HFFc6 (cell line): Measurements from ENCODE around the gene FHIT. TPM values are rescaled to one million over a fixed set of nuclear protein-coding genes. Genes with fewer than 3 reads are reported as not detected.

ENCODE experiments used
- DNase-seq: peaks from one replicate; pipeline ENCODE4 v3.0.0-alpha.2; 2018
- H3K27ac Mint-ChIP-seq: 2 replicates; pipeline ENCODE4 v1.8.0; 2020; ENCODE audit warnings: mild to moderate bottlenecking, mixed read lengths
- H3K27me3 Mint-ChIP-seq: 2 replicates; pipeline ENCODE4 v1.8.0; 2021; ENCODE audit warnings: mild to moderate bottlenecking, moderate library complexity, mixed read lengths; ENCODE audit not compliant: insufficient read depth
- H3K36me3 Mint-ChIP-seq: 2 replicates; pipeline ENCODE4 v1.8.0; 2021; ENCODE audit warnings: low read depth, mixed read lengths
- H3K4me1 Mint-ChIP-seq: 2 replicates; pipeline ENCODE4 v1.8.0; 2020; ENCODE audit warnings: low read depth, mixed read lengths
- H3K4me3 Mint-ChIP-seq: 2 replicates; pipeline ENCODE4 v1.8.0; 2020; ENCODE audit warnings: mild to moderate bottlenecking, moderate library complexity, mixed read lengths
- H3K9me3 Mint-ChIP-seq: 2 replicates; pipeline ENCODE4 v1.8.0; 2020; ENCODE audit warnings: mild to moderate bottlenecking, mixed read lengths
- total RNA-seq, 6 experiments: library from RNA; stranded (reverse); fragmentation: NEBNext Ultra II Directional; extraction: Animal tissue kit (Norgen Biotek cat#: 25700); gene quantifications; 2 replicates in 1 of 6; 3 replicates in 5 of 6; pipeline ENCODE4 v1.2.3, GENCODE V29; 2021
- TF ChIP-seq, protein P1 (sequence below): fragments of 200-600 bp; sonication (generic); IDR thresholded peaks from 2 replicates; pipeline ENCODE4 v1.5.0; 2021; ENCODE audit warnings: antibody characterized with exemption, mild to moderate bottlenecking

FHIT gene
- total RNA-seq, 6 experiments from 2014 or later: 0.33 to 0.38 TPM; not detected in 4

GRCh38 chr3:61288446-61288845 is 37.2 kb upstream of the FHIT start:
- no peaks in the 10 kb centered on the region for H3K4me1 Mint-ChIP-seq
- TF ChIP-seq, protein P1, sequence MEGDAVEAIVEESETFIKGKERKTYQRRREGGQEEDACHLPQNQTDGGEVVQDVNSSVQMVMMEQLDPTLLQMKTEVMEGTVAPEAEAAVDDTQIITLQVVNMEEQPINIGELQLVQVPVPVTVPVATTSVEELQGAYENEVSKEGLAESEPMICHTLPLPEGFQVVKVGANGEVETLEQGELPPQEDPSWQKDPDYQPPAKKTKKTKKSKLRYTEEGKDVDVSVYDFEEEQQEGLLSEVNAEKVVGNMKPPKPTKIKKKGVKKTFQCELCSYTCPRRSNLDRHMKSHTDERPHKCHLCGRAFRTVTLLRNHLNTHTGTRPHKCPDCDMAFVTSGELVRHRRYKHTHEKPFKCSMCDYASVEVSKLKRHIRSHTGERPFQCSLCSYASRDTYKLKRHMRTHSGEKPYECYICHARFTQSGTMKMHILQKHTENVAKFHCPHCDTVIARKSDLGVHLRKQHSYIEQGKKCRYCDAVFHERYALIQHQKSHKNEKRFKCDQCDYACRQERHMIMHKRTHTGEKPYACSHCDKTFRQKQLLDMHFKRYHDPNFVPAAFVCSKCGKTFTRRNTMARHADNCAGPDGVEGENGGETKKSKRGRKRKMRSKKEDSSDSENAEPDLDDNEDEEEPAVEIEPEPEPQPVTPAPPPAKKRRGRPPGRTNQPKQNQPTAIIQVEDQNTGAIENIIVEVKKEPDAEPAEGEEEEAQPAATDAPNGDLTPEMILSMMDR: no peak
- H3K27me3 Mint-ChIP-seq: no peaks in the 10 kb centered on the region; the same call in 1 of the 2 replicates
- DNase-seq: no peak
- H3K36me3 Mint-ChIP-seq: no peaks in the 10 kb centered on the region
- no peak overlapping the region for H3K4me3 Mint-ChIP-seq
- no peak overlapping the region for H3K27ac Mint-ChIP-seq
- peaks cover 6% of the 10 kb centered on the region; the same call in 1 of the 2 replicates for H3K9me3 Mint-ChIP-seq

- Mint-ChIP-seq H3K27me3 (no peaks in the 10 kb centered on the region), H3K9me3 (peaks cover 18% of the 10 kb centered on the region), H3K4me3 (no peak overlapping the region), H3K36me3 (no peaks in the 10 kb centered on the region), H3K4me1 (no peaks in the 10 kb centered on the region), H3K27ac (no peak overlapping the region)
- DNase-seq: no peak
- TF ChIP-seq, protein P1: no peak
These were observed 32.6 kb upstream of the FHIT start for GRCh38 chr3:61283876-61284275.

DNA sequence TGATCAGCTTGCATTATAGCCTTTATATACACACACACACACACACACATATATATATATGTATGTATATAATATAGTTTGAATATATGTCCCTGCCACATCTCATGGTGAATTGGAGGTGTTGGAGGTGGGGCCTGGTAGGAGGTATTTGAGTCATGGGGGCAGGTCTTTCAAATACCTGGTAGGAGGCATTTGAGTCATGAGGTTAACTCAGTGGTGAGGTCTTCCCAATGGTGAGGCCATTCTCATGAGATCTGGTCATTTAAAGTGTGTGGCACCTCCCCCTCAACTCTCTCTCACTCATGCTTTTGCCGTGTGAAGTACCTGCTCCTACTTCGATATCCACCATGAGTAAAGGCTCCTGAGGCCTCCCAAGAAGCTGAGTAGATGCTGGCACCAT is 27.5 kb upstream of the FHIT start:
- Mint-ChIP-seq H3K36me3 (no peaks in the 10 kb centered on the region), H3K27me3 (no peaks in the 10 kb centered on the region), H3K9me3 (peaks cover 12% of the 10 kb centered on the region), H3K27ac (no peak overlapping the region), H3K4me3 (no peak overlapping the region), H3K4me1 (no peaks in the 10 kb centered on the region)
- no peak for DNase-seq
- TF ChIP-seq, protein P1: no peak

DNA sequence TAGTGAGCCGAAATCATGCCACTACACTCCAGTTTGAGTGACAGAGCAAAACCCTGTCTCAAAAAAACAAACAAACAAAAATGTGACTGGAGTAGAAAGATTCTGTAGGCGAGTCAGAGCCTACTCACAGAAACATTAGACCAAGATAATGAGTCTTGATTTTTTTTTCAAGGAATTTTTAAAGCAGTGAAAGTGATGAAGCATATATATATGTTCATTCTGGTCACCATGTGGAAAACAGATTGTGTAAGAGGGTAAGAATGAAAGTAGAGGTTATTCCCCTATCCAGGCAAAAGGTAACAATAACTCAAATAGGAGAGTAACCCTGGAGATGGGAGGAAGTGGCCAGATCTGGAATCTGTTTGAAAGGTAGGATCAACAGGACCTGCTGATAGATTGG is 26.2 kb upstream of the FHIT start:
- Mint-ChIP-seq H3K27ac (no peak overlapping the region), H3K27me3 (no peaks in the 10 kb centered on the region), H3K4me3 (no peak overlapping the region), H3K36me3 (no peaks in the 10 kb centered on the region), H3K9me3 (peaks cover 12% of the 10 kb centered on the region), H3K4me1 (no peaks in the 10 kb centered on the region)
- TF ChIP-seq, protein P1: no peak
- DNase-seq: no peak

- H3K36me3 Mint-ChIP-seq: no peaks in the 10 kb centered on the region
- DNase-seq: no peak
- TF ChIP-seq, protein P1: no peak
- no peak overlapping the region for H3K4me3 Mint-ChIP-seq
- no peaks in the 10 kb centered on the region for H3K4me1 Mint-ChIP-seq
- no peaks in the 10 kb centered on the region; the same call in 1 of the 2 replicates for H3K9me3 Mint-ChIP-seq
- no peaks in the 10 kb centered on the region for H3K27me3 Mint-ChIP-seq
- no peak overlapping the region for H3K27ac Mint-ChIP-seq
These were observed 18.2 kb upstream of the FHIT start for GRCh38 chr3:61269435-61269834.

DNA sequence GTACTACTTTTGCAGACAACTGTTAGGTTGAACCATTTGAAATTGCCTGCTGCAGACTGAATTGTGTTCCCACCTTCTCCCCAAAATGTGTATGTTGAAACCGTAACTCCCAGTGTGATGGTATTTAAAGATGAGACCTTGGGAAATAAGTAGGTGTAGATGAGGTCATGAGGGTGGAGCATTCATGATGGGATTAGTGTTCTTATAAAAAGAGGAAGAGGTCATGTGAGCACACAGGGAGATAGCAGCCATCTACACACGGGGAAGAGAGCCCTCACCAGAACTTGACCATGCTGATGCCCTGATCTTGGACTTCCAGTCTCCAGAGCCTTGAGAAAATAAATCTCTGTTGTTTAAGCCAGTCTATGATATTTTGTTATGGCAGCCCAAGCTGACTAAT is 17.4 kb upstream of the FHIT start:
- no peaks in the 10 kb centered on the region for H3K27me3 Mint-ChIP-seq
- TF ChIP-seq, protein P1: no peak
- H3K27ac Mint-ChIP-seq: no peak overlapping the region
- DNase-seq: no peak
- no peaks in the 10 kb centered on the region for H3K4me1 Mint-ChIP-seq
- no peaks in the 10 kb centered on the region; the same call in 1 of the 2 replicates for H3K9me3 Mint-ChIP-seq
- no peak overlapping the region for H3K4me3 Mint-ChIP-seq
- H3K36me3 Mint-ChIP-seq: no peaks in the 10 kb centered on the region
